IMR-90 (cell line): ENCODE data around the gene TFB1M. TPM values are rescaled to one million over a fixed set of nuclear protein-coding genes. Genes with fewer than 3 reads are reported as not detected.

Source experiments
- ATAC-seq: fragments of 200-7000 bp; cut with Tn5 transposase; 2 replicates; pipeline ENCODE4 v1.9.1; 2020; ENCODE audit warnings: low read depth, mild to moderate bottlenecking, moderate library complexity
- BruUV-seq: library from RNA; stranded (reverse); fragments of 400-500 nt; replicated peaks from 2 replicates; lab custom pipeline; 2021; lab: Mats Ljungman, UMichigan
- CTCF ChIA-PET: fragments of 300-600 bp; formaldehyde crosslinking; extraction: SDS; loops from one replicate; lab custom pipeline; 2021; ENCODE audit warnings: antibody characterized with exemption; lab: Yijun Ruan, JAX
- POLR2A ChIA-PET: fragments of 300-600 bp; sonication (Branson Sonifier 250); formaldehyde crosslinking; loops from one replicate; lab custom pipeline; 2022; ENCODE audit warnings: antibody characterized with exemption; ENCODE audit not compliant: unreplicated experiment; lab: Charles Lee
- DNase-seq: peaks from one replicate; pipeline ENCODE4 v3.0.0; 2013
- H2AFZ ChIP-seq: replicated peaks from 2 replicates; pipeline ENCODE3; 2013; ENCODE audit warnings: low read length, mild to moderate bottlenecking; ENCODE audit not compliant: poor library complexity
- H2AK5ac ChIP-seq: 2 replicates; pipeline ENCODE4 v1.6.1; 2013; ENCODE audit warnings: low read depth, low read length, inconsistent platforms
- H2AK9ac ChIP-seq: replicated peaks from 2 replicates; pipeline ENCODE3; 2013; ENCODE audit warnings: mild to moderate bottlenecking, low read depth, low read length, moderate library complexity; ENCODE audit not compliant: poor library complexity
- H2BK120ac ChIP-seq: 2 replicates; pipeline ENCODE4 v1.6.1; 2013; ENCODE audit warnings: low read depth, low read length, inconsistent platforms
- H2BK15ac ChIP-seq: 3 replicates; pipeline ENCODE4 v1.6.1; 2013; ENCODE audit warnings: low read depth, low read length, inconsistent platforms
- H2BK20ac ChIP-seq: 2 replicates; pipeline ENCODE4 v1.6.1; 2013; ENCODE audit warnings: low read depth, mild to moderate bottlenecking, inconsistent platforms, low read length, moderate library complexity
- H2BK5ac ChIP-seq: 2 replicates; pipeline ENCODE4 v1.6.1; 2013; ENCODE audit warnings: mild to moderate bottlenecking, low read depth, low read length, inconsistent platforms; ENCODE audit not compliant: poor library complexity, severe bottlenecking
- H3K14ac ChIP-seq: replicated peaks from 2 replicates; pipeline ENCODE4 v1.6.1; 2013; ENCODE audit warnings: low read depth, low read length, inconsistent platforms
- H3K18ac ChIP-seq: 2 replicates; pipeline ENCODE4 v1.6.1; 2013; ENCODE audit warnings: low read depth, low read length, control low read depth
- H3K23ac ChIP-seq: 2 replicates; pipeline ENCODE4 v1.6.1; 2013; ENCODE audit warnings: low read depth, low read length, inconsistent platforms
- H3K27ac ChIP-seq: 2 replicates; pipeline ENCODE4 v1.5.1; 2013; ENCODE audit warnings: mild to moderate bottlenecking, control low read depth, low read length; ENCODE audit not compliant: insufficient read depth
- H3K27me3 ChIP-seq: 2 replicates; pipeline ENCODE4 v1.6.1; 2013; ENCODE audit warnings: low read length; ENCODE audit not compliant: control insufficient read depth, insufficient read depth
- H3K36me3 ChIP-seq: 2 replicates; pipeline ENCODE4 v1.6.1; 2013; ENCODE audit warnings: low read length, mixed read lengths; ENCODE audit not compliant: control insufficient read depth, insufficient read depth
- H3K4ac ChIP-seq: 2 replicates; pipeline ENCODE4 v1.6.1; 2013; ENCODE audit warnings: low read depth, low read length, inconsistent platforms
- H3K4me1 ChIP-seq: 2 replicates; pipeline ENCODE4 v1.6.1; 2013; ENCODE audit warnings: low read length, mixed read lengths; ENCODE audit not compliant: control insufficient read depth, insufficient read depth
- H3K4me2 ChIP-seq: 2 replicates; pipeline ENCODE4 v1.6.1; 2013; ENCODE audit warnings: low read depth, mild to moderate bottlenecking, control low read depth, low read length, moderate library complexity
- H3K4me3 ChIP-seq: 2 replicates; pipeline ENCODE4 v1.5.1; 2013; ENCODE audit warnings: low read depth, mild to moderate bottlenecking, control low read depth, low read length, moderate library complexity; ENCODE audit not compliant: insufficient read depth
- H3K56ac ChIP-seq: 2 replicates; pipeline ENCODE4 v1.6.1; 2013; ENCODE audit warnings: low read length, inconsistent platforms; ENCODE audit not compliant: insufficient read depth; ENCODE audit errors: extremely low read depth
- H3K79me1 ChIP-seq, 2 experiments: 2 replicates each; pipeline ENCODE4 v1.6.1; 2013; ENCODE audit warnings: low read length in 2 of 2, inconsistent platforms in 1 of 2, low read depth in 1 of 2
- H3K9ac ChIP-seq: 2 replicates; pipeline ENCODE4 v1.6.1; 2013; ENCODE audit warnings: low read depth, low read length, control low read depth
- H3K9me1 ChIP-seq: 2 replicates; pipeline ENCODE4 v1.6.1; 2013; ENCODE audit warnings: low read length, inconsistent platforms; ENCODE audit not compliant: insufficient read depth
- H3K9me3 ChIP-seq: 2 replicates; pipeline ENCODE4 v1.6.1; 2013; ENCODE audit warnings: low read length; ENCODE audit not compliant: control insufficient read depth, insufficient read depth
- H4K20me1 ChIP-seq: 2 replicates; pipeline ENCODE4 v1.6.1; 2013; ENCODE audit warnings: low read length, inconsistent platforms; ENCODE audit not compliant: insufficient read depth
- H4K5ac ChIP-seq: 2 replicates; pipeline ENCODE4 v1.6.1; 2013; ENCODE audit warnings: mild to moderate bottlenecking, low read depth, low read length, control low read depth
- H4K8ac ChIP-seq, 2 experiments: 2 replicates each; pipeline ENCODE4 v1.6.1; 2013; ENCODE audit warnings: low read depth in 2 of 2, low read length in 2 of 2, control low read depth in 1 of 2, inconsistent platforms in 1 of 2
- H4K91ac ChIP-seq: 2 replicates; pipeline ENCODE4 v1.6.1; 2013; ENCODE audit warnings: low read depth, low read length, inconsistent platforms; ENCODE audit not compliant: insufficient read depth
- CEBPB ChIP-seq: IDR thresholded peaks from 2 replicates; pipeline ENCODE4 v1.6.1; 2012; ENCODE audit warnings: low read depth, low read length, improper control_type of control experiment
- FOS ChIP-seq: fragments of 150-350 bp; IDR thresholded peaks from 2 replicates; pipeline ENCODE4 v1.6.1; 2016; ENCODE audit warnings: low read depth, low read length
- MAFK ChIP-seq: IDR thresholded peaks from 2 replicates; pipeline ENCODE4 v1.6.1; 2012; ENCODE audit warnings: low read depth, low read length, improper control_type of control experiment
- RFX5 ChIP-seq: IDR thresholded peaks from 2 replicates; pipeline ENCODE4 v1.8.0; 2012; ENCODE audit warnings: low read depth, mild to moderate bottlenecking, low read length, moderate library complexity
- SMC3 ChIP-seq: fragments of 150-350 bp; IDR thresholded peaks from 2 replicates; pipeline ENCODE4 v1.6.1; 2016; ENCODE audit warnings: low read depth, mild to moderate bottlenecking, antibody characterized with exemption, low read length, moderate library complexity
- WGBS, 2 experiments: methylation state at CpG; one replicate each; pipeline versions ENCODE4 v1.1.5 to v1.1.7; 2013; ENCODE audit warnings: missing lambda C conversion rate in 2 of 2; ENCODE audit not compliant: insufficient read length in 1 of 2; ENCODE audit errors: extremely low coverage in 2 of 2; 5-methylcytosine and 5-hydroxymethylcytosine counted together
- dilution Hi-C: fragments of 300-500 bp; cut with HindIII; formaldehyde crosslinking; loops from one replicate; pipeline ENCODE4 v1.14.3; 2018; ENCODE audit warnings: low sequenced_read_pairs; ENCODE audit not compliant: unreplicated experiment
- in situ Hi-C: fragments of 300-500 bp; cut with MboI; formaldehyde crosslinking; loops from 3 replicates; pipeline ENCODE4 v1.14.3; 2019; ENCODE audit warnings: low sequenced_read_pairs, inconsistent platforms, mixed read lengths
- intact Hi-C: fragments of 100-400 bp; cut with micrococcal nuclease; formaldehyde crosslinking; loops from 2 replicates; pipeline ENCODE4 v1.10.0; 2022
- polyA plus RNA-seq, 3 experiments: library from polyadenylated mRNA; depleted of rRNA; stranded (reverse); fragments of >200 nt; gene quantifications; 2 replicates each; pipeline ENCODE4 v1.2.3, GENCODE V29; 2012; ENCODE audit warnings: low replicate concordance in 1 of 3
- total RNA-seq: library from RNA; depleted of rRNA; stranded (reverse); fragments of >200 nt; gene quantifications from 2 replicates; pipeline ENCODE4 v1.2.3, GENCODE V29; 2012
- TF ChIP-seq, protein P1 (sequence below): fragments of 150-350 bp; IDR thresholded peaks from 2 replicates; pipeline ENCODE4 v1.6.1; 2017; ENCODE audit warnings: mild to moderate bottlenecking, antibody characterized with exemption, low read length, low read depth

Gene TFB1M
- total and polyA plus RNA-seq, 2 of the 4 experiments (the other 2 are of a cell fraction), result 18.1 to 22.4 TPM

- no peak overlapping the region for H3K27ac ChIP-seq
- peak overlapping the region; percentile 74 for H2BK5ac ChIP-seq
- H2BK15ac ChIP-seq, result peak overlapping the region; percentile 77; the same call in 2 of the 3 replicates
- whole genome bisulfite sequencing, 2 experiments, result no CpG with 5 or more reads among the region's 2 CpGs
- in situ Hi-C loops (loop anchor here (25.0 kb wide), 5 partner anchors 421 to 1846 kb away; no protein-coding TSS in a partner anchor), dilution Hi-C loops (no loop called here), intact Hi-C loops (no loop called here)
- POLR2A ChIA-PET, result no interaction called here
- no peak overlapping the region for H2AFZ ChIP-seq
- H4K91ac ChIP-seq, result peak overlapping the region; percentile 83
- H3K27me3 ChIP-seq, result no peaks in the 10 kb centered on the region
- no TSS peak for BruUV-seq
- no peaks in the 10 kb centered on the region for H3K79me1 ChIP-seq
- peaks cover 2% of the 10 kb centered on the region; the same call in 1 of the 2 replicates for H3K9me3 ChIP-seq
- no peaks in the 10 kb centered on the region for H3K36me3 ChIP-seq
- peak overlapping the region; percentile 48 to 60 for H4K8ac ChIP-seq
- CTCF ChIA-PET, result interaction anchor here (1.1 to 1.8 kb wide), 2 partner anchors 154 to 158 kb away, joined by 3 to 12 read pairs; no protein-coding TSS in a partner anchor
- peak overlapping the region; percentile 82 for H3K4ac ChIP-seq
- H3K4me1 ChIP-seq, result peaks cover 2% of the 10 kb centered on the region; the same call in 1 of the 2 replicates
- no peak overlapping the region for H3K56ac ChIP-seq
- DNase-seq (peak; percentile 74), ATAC-seq (peak; percentile 53)
- peak overlapping the region; percentile 83 for H2BK120ac ChIP-seq
- H4K20me1 ChIP-seq, result no peaks in the 10 kb centered on the region
- H3K4me3 ChIP-seq, result no peak overlapping the region
- H4K5ac ChIP-seq, result peak overlapping the region; percentile 82; the same call in 1 of the 2 replicates
- peak overlapping the region; percentile 89 for H3K14ac ChIP-seq
- H2AK5ac ChIP-seq, result peak overlapping the region; percentile 78; the same call in 1 of the 2 replicates
- no peak overlapping the region; the same call in 1 of the 2 replicates for H3K4me2 ChIP-seq
- H3K9me1 ChIP-seq, result peaks cover 8% of the 10 kb centered on the region
- TF ChIP-seq RFX5 (no peak), CEBPB (peak; percentile 72), FOS (peak; percentile 18; the same call in 1 of the 2 replicates), MAFK (no peak), SMC3 (no peak)
- TF ChIP-seq, protein P1, sequence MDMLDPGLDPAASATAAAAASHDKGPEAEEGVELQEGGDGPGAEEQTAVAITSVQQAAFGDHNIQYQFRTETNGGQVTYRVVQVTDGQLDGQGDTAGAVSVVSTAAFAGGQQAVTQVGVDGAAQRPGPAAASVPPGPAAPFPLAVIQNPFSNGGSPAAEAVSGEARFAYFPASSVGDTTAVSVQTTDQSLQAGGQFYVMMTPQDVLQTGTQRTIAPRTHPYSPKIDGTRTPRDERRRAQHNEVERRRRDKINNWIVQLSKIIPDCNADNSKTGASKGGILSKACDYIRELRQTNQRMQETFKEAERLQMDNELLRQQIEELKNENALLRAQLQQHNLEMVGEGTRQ, result no peak
- H3K23ac ChIP-seq, result peak overlapping the region; percentile 2; the same call in 1 of the 2 replicates
- no peak overlapping the region for H3K9ac ChIP-seq
- H2BK20ac ChIP-seq, result peak overlapping the region; percentile 89
- peak overlapping the region; percentile 95; the same call in 1 of the 2 replicates for H3K18ac ChIP-seq
- no peak overlapping the region for H2AK9ac ChIP-seq
Observed at GRCh38 chr6:155341130-155341828, 27.0 kb upstream of the TFB1M start.
